ENCODE measurements around the gene FAM131B.

FAM131B gene

GRCh38 chr7:143382791-143383641, 20.5 kb upstream of the FAM131B start:
- peak overlapping the region; percentile 29 to 66 for H3K27ac Mint-ChIP-seq
- H3K4me3 Mint-ChIP-seq: no peak overlapping the region

GRCh38 chr7:143382126-143382790, 19.7 kb upstream of the FAM131B start:
- Mint-ChIP-seq H3K4me3 (no peak overlapping the region), H3K4me1 (ENCODE audit: low read depth in 2 of 2) (peaks cover 30 to 31% of the 10 kb centered on the region in 2 donors), H3K27me3 (no peaks in the 10 kb centered on the region), H3K9me3 (no peaks in the 10 kb centered on the region), H3K27ac (peak overlapping the region; percentile 47 to 66), H3K36me3 (ENCODE audit: insufficient read depth) (peaks cover 11% of the 10 kb centered on the region)
- ATAC-seq (replicated peaks) (no peak), DNase-seq (no peak)

More at GRCh38 chr7:143382791-143383641, 20.5 kb upstream of the FAM131B start:
- DNase-seq: no peak
- Mint-ChIP-seq H3K4me1 (ENCODE audit: low read depth in 2 of 2) (peaks cover 27 to 28% of the 10 kb centered on the region in 2 donors), H3K27me3 (no peaks in the 10 kb centered on the region), H3K9me3 (no peaks in the 10 kb centered on the region), H3K36me3 (ENCODE audit: insufficient read depth) (peaks cover 17% of the 10 kb centered on the region)
- no peak for ATAC-seq (replicated peaks)

GRCh38 chr7:143381427-143382125, 19.1 kb upstream of the FAM131B start:
- H3K27ac Mint-ChIP-seq: peak overlapping the region in 1 of 2 donors; percentile 47
- ATAC-seq (replicated peaks) (no peak), DNase-seq (no peak)
- H3K36me3 Mint-ChIP-seq (ENCODE audit: insufficient read depth): peaks cover 13% of the 10 kb centered on the region
- no peaks in the 10 kb centered on the region for H3K9me3 Mint-ChIP-seq
- peak overlapping the region in 1 of 2 donors; percentile 97 for H3K4me3 Mint-ChIP-seq
- H3K27me3 Mint-ChIP-seq: no peaks in the 10 kb centered on the region
- peaks cover 37 to 38% of the 10 kb centered on the region in 2 donors for H3K4me1 Mint-ChIP-seq (ENCODE audit: low read depth in 2 of 2)

DNA sequence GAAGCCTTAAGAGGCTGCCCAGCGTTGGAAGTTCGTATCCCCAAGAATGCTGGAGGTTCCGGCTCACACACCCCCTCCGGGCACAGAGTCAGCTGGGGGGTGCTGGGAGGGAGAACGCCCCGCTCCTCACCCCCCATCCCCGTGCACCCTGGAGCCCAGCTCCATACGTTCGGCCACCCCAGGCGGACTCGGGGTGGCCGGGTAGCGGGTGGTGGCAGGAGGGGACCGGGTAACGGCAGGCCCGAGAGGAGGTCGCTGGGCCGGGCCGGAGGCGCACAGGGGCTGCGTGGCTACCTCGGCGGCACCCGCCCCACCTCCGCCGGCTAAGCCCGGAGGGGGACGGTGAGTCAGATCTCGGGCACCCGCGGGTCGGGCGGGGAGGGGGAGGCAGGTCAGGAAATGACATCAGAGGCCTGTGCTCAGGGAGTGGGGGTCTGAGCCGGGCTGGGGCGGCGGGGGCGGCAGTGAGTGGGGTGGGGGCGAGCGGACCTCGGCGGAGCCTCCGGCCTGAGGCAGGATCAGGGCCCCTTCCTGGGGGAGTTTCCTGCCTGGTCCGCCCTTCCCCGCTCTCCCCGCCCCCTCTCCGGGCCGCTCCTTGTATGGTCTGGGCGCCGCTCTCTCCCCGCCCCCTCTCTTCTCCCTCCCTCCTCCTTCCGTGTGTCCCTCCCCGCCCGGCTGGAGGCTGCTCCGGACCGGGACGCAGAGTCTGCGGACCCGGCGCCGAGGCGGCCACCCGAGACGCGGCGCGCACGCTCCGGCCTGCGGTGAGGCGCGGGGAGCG, 18.3 kb upstream of the FAM131B start, which contains the start of gene ZYX:
Gene ZYX (plus strand): TSS at position 700 of the 781 bp plus-strand sequence. CDS start 227 bp downstream, outside the sequence.
- peak; percentile 76 for ATAC-seq (replicated peaks)
- peak; percentile 80 to 84 (median 84) for DNase-seq
- Mint-ChIP-seq H3K4me3 (peak within 1 kb of the TSS in 1 of 2 donors; percentile 97), H3K4me1 (ENCODE audit: low read depth in 2 of 2) (peaks cover 45% of the 10 kb centered on the region in 2 donors), H3K36me3 (ENCODE audit: insufficient read depth) (peaks cover 13% of the 10 kb centered on the region), H3K27ac (peak within 1 kb of the TSS; percentile 97), H3K9me3 (no peaks in the 10 kb centered on the region), H3K27me3 (no peaks in the 10 kb centered on the region)

DNA sequence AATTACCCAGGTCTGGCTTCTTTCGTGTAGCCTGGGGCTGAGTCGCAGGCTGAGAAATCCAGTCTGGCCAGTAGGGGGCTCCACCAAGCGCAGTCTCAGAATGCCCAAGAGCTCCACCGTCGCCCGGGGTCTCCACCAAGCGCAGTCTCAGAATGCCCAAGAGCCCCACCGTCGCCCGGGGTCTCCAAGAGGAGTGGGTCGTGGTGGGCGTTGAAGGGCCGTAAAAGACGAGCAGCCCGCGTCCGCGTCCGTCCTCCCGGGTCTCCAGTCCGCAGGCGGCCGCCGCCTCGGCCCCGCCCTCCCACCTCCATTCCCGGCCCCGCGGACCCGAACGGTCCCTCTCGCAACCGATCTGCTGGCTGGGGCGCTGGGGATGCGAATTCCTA, 17.7 kb upstream of the FAM131B start:
- Mint-ChIP-seq H3K36me3 (ENCODE audit: insufficient read depth) (peaks cover 16% of the 10 kb centered on the region), H3K27me3 (no peaks in the 10 kb centered on the region), H3K9me3 (no peaks in the 10 kb centered on the region), H3K4me3 (peak overlapping the region in 1 of 2 donors; percentile 97), H3K27ac (peak overlapping the region; percentile 97), H3K4me1 (ENCODE audit: low read depth in 2 of 2) (peaks cover 50 to 51% of the 10 kb centered on the region in 2 donors)
- ATAC-seq (replicated peaks) (peak; percentile 51), DNase-seq (peak; percentile 83 to 89 (median 85))

DNA sequence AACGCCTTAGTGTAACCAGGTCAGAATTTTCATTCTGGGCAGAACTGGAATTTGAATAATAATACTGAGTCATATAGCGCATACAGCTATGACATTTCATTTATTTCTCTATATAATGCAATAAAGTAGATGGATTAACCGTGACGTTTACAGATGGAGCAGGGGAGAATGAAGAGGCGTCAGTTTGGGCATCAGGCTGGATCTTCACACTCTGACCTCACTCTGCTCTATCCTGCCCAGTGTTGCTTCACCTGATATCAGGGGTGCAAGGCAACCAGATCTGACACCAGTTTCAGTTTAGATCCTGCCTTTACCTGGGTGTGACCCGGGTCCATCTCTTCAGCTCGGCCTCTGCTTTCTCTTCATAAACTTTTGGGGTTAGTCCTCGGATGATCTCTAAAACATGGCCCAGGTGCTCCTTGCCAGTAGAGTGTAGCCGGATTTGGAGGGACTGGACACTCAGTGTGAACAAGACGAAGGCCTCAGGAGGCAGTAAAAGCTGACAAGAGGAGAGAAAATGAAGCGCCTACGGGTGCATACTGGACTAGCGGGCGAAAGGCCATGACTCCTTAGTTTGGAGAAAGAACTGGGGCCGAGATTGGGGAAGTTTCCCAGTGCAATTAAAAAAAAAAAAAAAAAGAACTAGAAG, 17.2 kb upstream of the FAM131B start:
- Mint-ChIP-seq H3K27me3 (no peaks in the 10 kb centered on the region), H3K27ac (peak overlapping the region; percentile 97), H3K36me3 (ENCODE audit: insufficient read depth) (peaks cover 16% of the 10 kb centered on the region), H3K4me3 (peak overlapping the region in 1 of 2 donors; percentile 97), H3K9me3 (no peaks in the 10 kb centered on the region), H3K4me1 (ENCODE audit: low read depth in 2 of 2) (peaks cover 55 to 56% of the 10 kb centered on the region in 2 donors)
- DNase-seq: no peak
- no peak for ATAC-seq (replicated peaks)

GRCh38 chr7:143376396-143376795, 13.9 kb upstream of the FAM131B start:
- DNase-seq: no peak
- ATAC-seq (replicated peaks): no peak
- H3K4me3 Mint-ChIP-seq: peak overlapping the region; percentile 63
- H3K36me3 Mint-ChIP-seq (ENCODE audit: insufficient read depth): peaks cover 16% of the 10 kb centered on the region
- peaks cover 72 to 73% of the 10 kb centered on the region in 2 donors for H3K4me1 Mint-ChIP-seq (ENCODE audit: low read depth in 2 of 2)
- H3K9me3 Mint-ChIP-seq: no peaks in the 10 kb centered on the region
- no peaks in the 10 kb centered on the region for H3K27me3 Mint-ChIP-seq
- peak overlapping the region; percentile 78 to 86 for H3K27ac Mint-ChIP-seq

DNA sequence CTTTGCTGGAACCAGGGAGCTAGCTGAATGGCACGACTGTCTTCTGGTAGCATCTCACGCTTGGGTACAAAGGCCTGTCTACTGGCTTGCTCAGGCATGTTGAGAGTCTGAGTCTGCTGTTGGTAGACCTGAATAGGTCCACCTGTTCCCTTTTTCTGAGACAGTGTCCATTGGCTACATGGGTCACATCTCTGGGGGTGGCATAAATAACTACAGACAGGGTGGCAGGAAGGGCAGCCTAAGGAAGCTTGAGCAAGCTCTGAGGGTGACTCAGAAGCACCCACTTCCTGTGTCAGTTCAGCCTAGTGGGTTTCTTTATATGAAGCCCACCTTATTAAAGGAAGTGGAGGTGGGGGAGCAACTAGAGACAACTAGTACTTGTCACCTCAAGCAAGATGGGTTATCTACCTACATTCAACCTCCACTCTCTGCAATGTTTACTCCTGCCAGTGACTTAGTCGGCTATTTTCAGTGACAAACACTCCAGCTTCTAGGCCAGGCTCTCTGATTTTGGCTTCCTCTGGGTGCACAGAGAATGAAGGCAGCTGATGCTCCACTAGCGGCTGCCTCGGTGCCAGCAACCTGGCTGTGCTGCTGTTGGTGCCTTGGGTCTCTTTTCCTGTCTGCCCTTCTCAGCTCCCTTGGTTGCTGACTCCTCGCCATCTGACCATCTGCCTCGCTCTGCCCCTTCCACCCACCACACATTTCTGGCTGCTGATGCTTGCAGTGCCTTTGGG, 13.0 kb upstream of the FAM131B start:
- Mint-ChIP-seq H3K27ac (peak overlapping the region; percentile 64 to 86), H3K9me3 (no peaks in the 10 kb centered on the region), H3K4me3 (peak overlapping the region; percentile 63), H3K27me3 (no peaks in the 10 kb centered on the region), H3K4me1 (ENCODE audit: low read depth in 2 of 2) (peaks cover 72 to 73% of the 10 kb centered on the region in 2 donors), H3K36me3 (ENCODE audit: insufficient read depth) (peaks cover 16% of the 10 kb centered on the region)
- ATAC-seq (replicated peaks) (peak; percentile 77), DNase-seq (peak; percentile 48 to 55 (median 52))

DNA sequence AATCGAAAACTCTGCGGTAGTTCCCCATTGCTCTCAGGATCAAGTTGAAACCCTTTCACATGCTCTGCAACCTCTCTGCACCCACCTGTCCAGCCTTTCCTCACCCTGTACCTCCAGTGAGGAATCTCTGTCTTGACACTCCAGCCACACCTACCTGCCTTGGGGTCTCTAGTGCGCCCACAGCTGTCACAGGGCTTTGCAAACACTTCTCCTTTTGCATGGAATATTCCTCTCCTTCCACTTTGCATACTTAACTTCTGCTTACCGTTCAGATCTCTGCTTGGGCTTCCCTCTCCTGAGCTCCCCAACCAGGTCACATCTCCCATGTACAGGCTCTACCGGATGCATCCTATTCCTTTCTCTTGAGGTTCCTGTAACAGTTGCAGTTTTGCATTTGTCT, 12.0 kb upstream of the FAM131B start:
- Mint-ChIP-seq H3K27me3 (no peaks in the 10 kb centered on the region), H3K27ac (peak overlapping the region; percentile 64 to 86), H3K4me1 (ENCODE audit: low read depth in 2 of 2) (peaks cover 68 to 70% of the 10 kb centered on the region in 2 donors), H3K9me3 (no peaks in the 10 kb centered on the region), H3K4me3 (peak overlapping the region; percentile 7 to 63), H3K36me3 (ENCODE audit: insufficient read depth) (peaks cover 9% of the 10 kb centered on the region)
- DNase-seq: no peak
- ATAC-seq (replicated peaks): no peak

- ATAC-seq (replicated peaks): no peak
Observed at GRCh38 chr7:143373255-143373794, 10.8 kb upstream of the FAM131B start.

DNA sequence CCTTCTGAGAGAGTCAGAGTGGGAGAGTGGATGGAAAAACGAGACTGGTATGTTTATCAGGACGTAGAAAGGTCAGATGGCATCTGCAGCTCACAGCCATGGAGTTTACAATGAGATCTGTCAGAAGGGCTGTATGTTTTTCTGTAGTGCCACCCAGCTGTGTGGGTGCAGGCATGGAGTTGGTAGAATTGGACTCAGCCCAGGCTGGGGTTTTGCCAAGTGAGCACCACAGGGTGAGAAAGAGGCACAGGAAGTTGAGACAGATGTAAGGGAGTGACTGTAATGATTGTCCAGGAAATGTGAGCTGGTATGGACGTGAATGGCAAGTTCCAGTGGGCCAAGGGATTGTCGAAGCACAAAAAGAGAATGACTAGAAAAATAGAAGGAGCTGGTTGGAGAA, 9.6 kb upstream of the FAM131B start:
- DNase-seq: peak; percentile 42 to 57 (median 48)
- Mint-ChIP-seq H3K27me3 (no peaks in the 10 kb centered on the region), H3K4me1 (ENCODE audit: low read depth in 2 of 2) (peaks cover 47 to 49% of the 10 kb centered on the region in 2 donors), H3K4me3 (peak overlapping the region; percentile 45 to 49), H3K36me3 (ENCODE audit: insufficient read depth) (peaks cover 5% of the 10 kb centered on the region), H3K9me3 (no peaks in the 10 kb centered on the region), H3K27ac (peak overlapping the region; percentile 65 to 70)
- peak; percentile 39 for ATAC-seq (replicated peaks)

More at GRCh38 chr7:143373255-143373794, 10.8 kb upstream of the FAM131B start:
- peak overlapping the region in 1 of 2 donors; percentile 64 for H3K27ac Mint-ChIP-seq
- H3K36me3 Mint-ChIP-seq (ENCODE audit: insufficient read depth): peaks cover 5% of the 10 kb centered on the region
- DNase-seq: no peak
- H3K27me3 Mint-ChIP-seq: no peaks in the 10 kb centered on the region
- no peak overlapping the region for H3K4me3 Mint-ChIP-seq
- peaks cover 55 to 57% of the 10 kb centered on the region in 2 donors for H3K4me1 Mint-ChIP-seq (ENCODE audit: low read depth in 2 of 2)
- H3K9me3 Mint-ChIP-seq: no peaks in the 10 kb centered on the region

Measured in effector memory CD8-positive, alpha-beta T cell (primary cell).